OCI-LY3 (cell line): ENCODE results near the gene MBD2.
A peak's percentile ranks its signal among the peaks of the same experiment; 100 is the strongest.

Experiments used
- CTCF ChIP-seq: fragments of 200-600, 300-600 bp; sonication (generic); IDR thresholded peaks from 2 replicates; pipeline ENCODE4 v1.5.1; 2014; ENCODE audit warnings: antibody characterized with exemption, low read length, low read depth
- EZH2phosphoT487 ChIP-seq: fragments of 200-600 bp; shearing (Covaris generic); IDR thresholded peaks from 2 replicates; pipeline ENCODE4 v1.6.1; 2018; ENCODE audit warnings: antibody characterized with exemption, mixed run types, low read depth

- TF ChIP-seq CTCF (peak; percentile 94), EZH2phosphoT487 (no peak)
Measured at GRCh38 chr18:54127759-54128378, 96.6 kb downstream of the MBD2 start.
